RCC 7860 (cell line): ENCODE results near the gene SPRN.
"Not testable (repeated sequence)": the region's sequence is repeated elsewhere in the genome, so short reads cannot be mapped to it uniquely, and the experiment has no call there.

Source experiments
- DNase-seq: peaks from one replicate; pipeline ENCODE4 v3.0.0-alpha.2; 2015; ENCODE audit warnings: low spot score
- FAIRE-seq: peaks from 2 replicates; lab custom pipeline; 2012; peaks lifted over from hg19 to GRCh38; lab: Jason Lieb, UNC

The SPRN gene, protein sequence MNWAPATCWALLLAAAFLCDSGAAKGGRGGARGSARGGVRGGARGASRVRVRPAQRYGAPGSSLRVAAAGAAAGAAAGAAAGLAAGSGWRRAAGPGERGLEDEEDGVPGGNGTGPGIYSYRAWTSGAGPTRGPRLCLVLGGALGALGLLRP

GRCh38 chr10:133424601-133425000, at the start of gene SPRN:
TSS of gene SPRN (minus strand) at chr10:133424625. CDS start at chr10:133423681, 944 bp downstream.
- not testable (repeated sequence) for DNase-seq, FAIRE-seq

GRCh38 chr10:133474027-133474426, 49.6 kb upstream of the SPRN start:
- DNase-seq (no peak), FAIRE-seq (no peak)

DNA sequence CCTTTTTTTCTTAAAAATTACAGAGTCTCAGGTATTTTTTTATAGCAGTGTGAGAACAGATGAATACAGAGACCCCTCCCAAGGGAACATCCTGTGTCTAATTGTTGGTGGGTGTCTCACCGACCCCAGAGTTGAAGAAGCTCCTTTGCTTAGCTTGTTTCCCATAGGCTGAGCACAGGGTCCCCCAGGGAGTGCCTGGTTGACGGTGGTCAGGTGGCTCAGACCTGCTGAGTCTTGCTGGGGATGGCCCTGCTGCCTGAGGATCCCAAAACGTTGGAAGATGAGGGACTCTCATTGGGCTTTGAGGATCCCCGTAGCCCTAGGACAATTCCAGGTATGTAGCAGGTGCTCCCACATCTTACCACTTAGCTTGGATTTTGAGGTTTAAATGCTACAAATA, 48.8 kb upstream of the SPRN start:
- DNase-seq, result no peak
- no peak for FAIRE-seq

DNA sequence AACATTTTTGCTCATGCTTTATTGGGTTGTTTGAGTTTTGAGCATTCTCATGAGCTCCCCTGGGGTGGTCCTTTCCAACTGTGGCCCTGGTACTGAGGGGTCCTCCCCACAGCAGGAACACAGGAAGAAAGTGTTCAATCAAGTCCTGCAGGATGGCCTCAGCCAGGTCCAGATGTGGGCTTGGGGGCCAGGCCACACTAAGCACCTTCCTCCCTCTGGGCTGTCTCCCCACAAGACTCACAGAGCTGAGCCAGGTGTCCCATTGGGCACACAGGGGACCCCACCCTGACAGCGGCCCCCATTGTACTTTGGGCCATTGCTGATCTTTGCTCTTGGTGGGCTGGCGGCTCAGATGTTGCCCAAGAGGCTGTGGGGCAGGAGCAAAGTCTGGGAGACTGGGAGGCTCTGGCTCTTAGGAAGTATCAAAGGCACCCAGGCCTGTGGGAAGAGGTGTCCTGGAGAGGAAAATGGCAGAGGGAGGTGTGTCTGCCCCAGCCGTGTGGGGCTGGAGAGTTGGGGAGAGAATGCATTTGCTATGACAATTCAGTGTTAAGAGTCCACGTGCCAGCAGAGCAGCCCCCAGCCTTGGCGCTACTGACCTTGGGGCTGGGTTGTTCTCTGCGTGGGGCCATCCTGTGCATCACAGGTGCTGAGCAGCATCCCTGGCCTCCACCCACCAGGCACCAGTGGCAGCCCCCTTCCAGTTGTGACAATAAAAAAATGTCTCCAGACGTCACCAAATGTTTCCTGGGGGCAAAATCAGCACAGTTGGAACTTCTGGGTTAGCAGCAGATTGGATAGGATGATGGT, 47.1 kb upstream of the SPRN start:
- no peak for FAIRE-seq
- no peak for DNase-seq

- DNase-seq, FAIRE-seq: not testable (repeated sequence)
Measured at GRCh38 chr10:133469205-133469604, 44.8 kb upstream of the SPRN start.

- DNase-seq (no peak), FAIRE-seq (no peak)
Measured at GRCh38 chr10:133467286-133467911, 43.0 kb upstream of the SPRN start.

DNA sequence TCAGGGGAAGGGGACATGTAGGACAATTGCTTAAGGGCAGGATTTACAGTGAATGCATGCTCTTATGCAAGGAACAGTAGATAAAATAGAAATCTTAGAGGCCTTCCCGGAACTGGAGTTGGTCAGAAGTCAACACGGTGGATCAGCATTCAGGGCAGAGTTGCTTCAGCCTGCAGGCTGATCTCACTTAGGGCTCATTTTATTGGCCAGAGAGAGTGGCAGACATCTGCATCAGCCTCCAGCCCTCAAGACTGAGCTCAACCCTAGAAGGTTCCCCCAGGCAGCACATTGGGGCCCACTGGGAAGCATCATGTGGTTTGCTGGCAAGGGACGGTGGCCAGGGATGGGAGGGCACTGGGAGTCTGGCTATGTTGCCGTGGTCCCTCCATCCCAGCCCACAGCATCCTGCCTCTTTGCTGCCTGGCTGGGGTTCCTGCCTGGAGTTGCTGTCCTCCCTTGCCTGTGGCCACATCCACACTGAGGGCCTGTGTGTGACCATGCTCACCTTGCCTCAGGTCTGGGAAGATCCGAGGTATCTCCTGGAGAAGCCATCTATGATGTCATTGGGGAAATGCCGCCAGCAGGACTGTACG, 42.4 kb upstream of the SPRN start:
- DNase-seq, result no peak
- no peak for FAIRE-seq

DNA sequence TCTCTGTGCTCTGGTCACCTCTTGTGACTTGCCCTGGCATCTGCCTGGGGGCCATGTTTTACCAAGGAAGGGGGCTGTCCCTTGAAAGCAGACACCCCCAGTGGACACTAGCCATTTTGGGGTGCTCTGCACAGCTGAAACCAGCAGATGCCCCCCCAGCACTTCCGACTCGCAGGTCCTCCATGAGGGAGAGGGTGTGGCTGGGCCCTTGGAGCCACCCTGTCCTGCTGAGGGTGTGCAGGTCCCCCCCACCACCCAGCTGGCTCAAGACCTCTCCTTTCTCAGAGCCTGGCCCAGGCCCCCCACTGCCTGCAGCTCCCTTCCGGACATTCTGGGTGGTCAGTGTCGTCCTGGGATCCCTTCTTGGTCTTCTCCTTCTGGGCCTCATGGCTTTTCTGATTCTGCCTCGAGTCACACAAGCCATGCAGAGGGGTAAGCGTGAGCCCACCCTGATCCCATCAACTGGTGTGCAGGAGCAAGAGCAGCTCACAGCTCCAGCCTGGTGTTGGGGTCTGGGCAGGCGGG, 41.6 kb upstream of the SPRN start:
- DNase-seq, result no peak
- no peak for FAIRE-seq

DNA sequence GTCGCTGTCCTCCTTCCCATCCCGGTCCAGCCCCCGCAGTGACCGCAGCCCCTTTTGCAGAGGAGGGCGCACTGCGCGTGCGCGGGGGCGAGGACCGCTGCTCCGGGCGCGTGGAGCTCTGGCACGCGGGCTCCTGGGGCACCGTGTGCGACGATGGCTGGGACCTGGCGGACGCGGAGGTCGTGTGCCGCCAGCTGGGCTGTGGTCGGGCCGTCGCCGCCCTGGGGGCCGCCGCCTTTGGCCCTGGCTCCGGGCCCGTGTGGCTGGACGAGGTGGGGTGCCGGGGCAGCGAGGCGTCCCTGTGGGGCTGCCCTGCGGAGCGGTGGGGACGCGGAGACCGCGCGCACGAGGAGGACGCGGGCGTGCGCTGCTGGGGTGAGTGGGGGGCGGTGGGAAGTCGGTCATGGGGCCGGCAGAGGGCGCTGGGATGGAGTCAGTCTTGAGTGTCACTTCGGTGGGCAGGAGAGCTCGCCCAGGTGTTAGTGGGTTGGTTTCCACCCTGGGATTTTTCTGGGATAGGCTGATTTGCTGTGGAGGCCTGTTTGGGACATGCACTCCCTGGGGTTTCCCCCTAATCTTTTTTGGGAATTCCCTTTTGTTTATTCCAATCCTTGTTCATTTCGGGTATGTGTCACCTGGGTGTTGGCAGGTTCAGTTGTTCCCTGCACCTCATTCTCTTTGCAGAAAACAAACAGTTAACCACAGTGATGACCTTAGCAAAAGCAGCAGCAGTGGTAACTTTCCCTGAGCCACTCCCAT, 40.9 kb upstream of the SPRN start:
- no peak for FAIRE-seq

GRCh38 chr10:133464582-133465031, 40.2 kb upstream of the SPRN start:
- FAIRE-seq (no peak), DNase-seq (no peak)

More for the DNA sequence above, 40.9 kb upstream of the SPRN start:
- DNase-seq, result no peak

- FAIRE-seq (no peak), DNase-seq (no peak)
Measured at GRCh38 chr10:133462512-133463305, 38.3 kb upstream of the SPRN start.

GRCh38 chr10:133461841-133462240, 37.4 kb upstream of the SPRN start:
- FAIRE-seq, result no peak
- no peak for DNase-seq

- FAIRE-seq (no peak), DNase-seq (no peak)
Measured at GRCh38 chr10:133461027-133461426, 36.6 kb upstream of the SPRN start.

- FAIRE-seq, result no peak
- DNase-seq, result no peak
Measured at GRCh38 chr10:133460208-133460769, 35.9 kb upstream of the SPRN start.

- no peak for FAIRE-seq
- DNase-seq, result no peak
Measured at GRCh38 chr10:133459454-133460207, 35.2 kb upstream of the SPRN start.

DNA sequence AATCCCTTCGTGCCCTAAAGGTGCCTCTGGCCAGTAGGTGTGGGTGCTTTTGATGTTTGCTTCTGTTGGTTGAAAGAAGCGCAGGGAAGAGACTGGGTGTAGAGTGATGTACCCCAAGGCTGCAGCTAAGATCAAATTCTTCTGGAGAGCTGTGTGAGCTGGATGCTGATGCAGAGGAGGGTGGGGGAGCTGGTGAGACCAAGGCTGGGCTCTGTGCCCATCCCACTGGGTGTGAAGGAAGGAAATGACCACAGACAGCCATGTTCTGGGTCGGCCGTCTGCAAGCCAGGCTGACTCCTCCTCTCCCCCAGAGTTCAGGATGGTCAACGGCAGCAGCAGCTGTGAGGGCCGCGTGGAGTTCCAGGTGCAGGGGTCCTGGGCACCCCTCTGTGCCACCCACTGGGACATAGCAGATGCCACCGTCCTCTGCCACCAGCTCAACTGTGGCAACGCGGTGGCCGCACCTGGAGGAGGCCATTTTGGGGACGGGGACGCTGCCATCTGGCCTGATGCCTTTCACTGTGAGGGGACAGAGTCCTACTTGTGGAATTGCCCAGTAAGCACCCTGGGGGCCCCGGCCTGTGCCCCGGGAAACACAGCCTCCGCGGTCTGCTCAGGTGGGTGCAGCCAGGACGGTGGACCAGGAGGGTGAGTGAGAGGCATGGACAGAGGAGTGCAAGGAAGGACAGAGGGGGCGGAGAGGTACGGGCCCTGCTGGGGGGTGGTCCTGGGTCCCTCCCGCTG, 34.5 kb upstream of the SPRN start:
- FAIRE-seq (no peak), DNase-seq (no peak)

DNA sequence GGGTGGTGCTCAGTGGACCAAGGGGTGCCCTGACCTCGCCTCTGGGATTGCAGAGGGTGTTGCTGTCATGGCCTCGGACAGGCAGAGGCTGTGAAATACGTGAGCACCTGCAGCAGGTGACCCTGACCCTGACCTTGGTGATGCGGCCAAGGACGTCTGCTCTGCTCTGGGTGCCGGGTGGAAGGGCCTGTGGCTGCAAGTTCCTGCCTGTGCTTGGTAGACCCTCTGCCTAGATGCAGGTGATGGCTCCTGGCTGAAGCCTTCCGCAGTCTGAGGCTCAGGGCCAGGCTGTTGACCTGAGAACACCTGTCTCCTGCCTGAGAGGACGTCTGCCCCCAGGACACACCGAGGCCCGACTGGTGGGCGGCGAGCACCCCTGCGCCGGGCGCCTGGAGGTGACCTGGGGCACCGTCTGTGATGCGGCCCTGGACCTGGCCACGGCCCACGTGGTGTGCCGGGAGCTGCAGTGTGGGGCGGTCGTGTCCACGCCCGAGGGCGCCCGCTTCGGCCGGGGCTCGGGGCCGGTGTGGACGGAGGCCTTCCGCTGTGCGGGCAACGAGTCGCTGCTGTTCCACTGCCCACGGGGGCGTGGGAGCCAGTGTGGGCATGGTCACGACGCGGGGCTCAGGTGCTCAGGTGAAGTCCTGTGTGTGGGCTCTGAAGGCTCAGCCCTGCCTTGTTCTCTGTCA, 33.7 kb upstream of the SPRN start:
- no peak for FAIRE-seq
- no peak for DNase-seq
